ENCODE results near the gene EDN2. TPM values are rescaled to one million over a fixed set of nuclear protein-coding genes. Genes with fewer than 3 reads are reported as not detected.

EDN2 gene
- total RNA-seq, 1 experiment from 2014 or later = 0.28 TPM

DNA sequence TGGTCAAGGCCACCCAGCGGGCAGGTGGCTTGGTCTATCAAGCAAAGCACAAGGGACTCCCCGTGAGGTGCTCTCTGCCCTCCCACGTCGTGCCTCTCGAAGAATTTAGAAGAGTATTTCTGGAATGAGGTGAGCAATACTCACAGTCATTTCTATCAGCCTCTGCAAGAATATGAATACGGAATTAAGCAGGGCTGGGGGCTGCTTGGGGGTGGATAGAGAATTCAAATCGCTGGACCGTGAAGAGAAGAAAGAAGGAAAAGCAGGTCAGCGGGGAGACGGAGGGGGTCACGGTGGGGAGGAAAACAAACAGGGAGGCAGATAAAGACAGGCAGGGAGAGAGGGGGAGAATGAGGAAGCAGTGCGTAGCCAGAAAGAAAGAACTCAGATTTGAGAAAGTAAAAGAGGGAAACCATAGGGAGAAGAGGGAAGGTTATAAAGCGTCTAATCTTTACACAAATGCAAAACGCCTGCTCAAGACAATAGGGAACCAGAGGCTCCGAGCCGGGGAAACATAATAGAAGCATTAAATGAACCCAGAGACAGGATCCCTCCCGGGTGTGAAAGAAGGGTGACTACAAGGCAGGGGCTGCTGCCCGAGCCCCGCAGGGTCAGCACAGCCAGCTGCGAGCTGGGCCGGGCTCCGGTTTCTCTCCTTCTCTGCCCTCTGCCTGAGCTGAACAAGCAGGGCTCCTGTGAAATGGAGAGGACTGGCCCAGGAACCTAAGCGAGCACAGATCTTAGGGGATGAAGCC lies 2.1 kb upstream of the EDN2 start:
- TF ChIP-seq CTCF (IDR thresholded peaks at IDR 0.05; ENCODE audit: unreplicated experiment) = no peak
- peaks cover 14% of the 10 kb centered on the region for H3K27me3 Mint-ChIP-seq (ENCODE audit: unreplicated experiment)
- no peak overlapping the region for H3K27ac Mint-ChIP-seq (ENCODE audit: unreplicated experiment)
- no TSS peak for BruUV-seq (replicated peaks)
- no peaks in the 10 kb centered on the region for H3K36me3 Mint-ChIP-seq (ENCODE audit: insufficient read depth, unreplicated experiment)
- H3K9me3 Mint-ChIP-seq (ENCODE audit: low read depth, unreplicated experiment) = peaks cover 5% of the 10 kb centered on the region
- DNase-seq = no peak
- H3K4me1 Mint-ChIP-seq (ENCODE audit: low read depth, unreplicated experiment) = peaks cover 44% of the 10 kb centered on the region
- CTCF ChIA-PET = interaction anchor here (1.0 to 4.0 kb wide), 2 partner anchors 12 to 29 kb away, joined by 3 to 30 read pairs; no protein-coding TSS in a partner anchor
- no peak overlapping the region for H3K4me3 Mint-ChIP-seq (ENCODE audit: low read depth, unreplicated experiment)
- intact Hi-C loops (cut with micrococcal nuclease; ENCODE audit: unreplicated experiment) = no loop called here

DNA sequence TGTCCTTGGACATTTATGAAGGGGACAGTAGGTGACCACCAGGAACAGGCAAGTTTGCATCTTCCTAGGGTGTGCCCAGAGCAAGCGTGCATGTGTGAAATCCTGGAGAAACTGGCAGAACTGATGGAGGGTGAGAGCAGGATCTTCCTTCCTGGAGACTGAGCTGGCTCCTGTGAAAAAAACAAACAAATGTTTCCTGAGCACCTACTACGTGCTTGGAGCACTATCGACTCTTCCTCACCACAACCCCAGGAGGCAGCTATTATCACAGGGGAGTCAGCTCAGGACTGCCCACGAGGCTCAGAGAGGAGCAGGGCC lies 1.5 kb upstream of the EDN2 start:
- intact Hi-C loops (cut with micrococcal nuclease; ENCODE audit: unreplicated experiment) = no loop called here
- H3K36me3 Mint-ChIP-seq (ENCODE audit: insufficient read depth, unreplicated experiment) = no peaks in the 10 kb centered on the region
- H3K4me3 Mint-ChIP-seq (ENCODE audit: low read depth, unreplicated experiment) = no peak overlapping the region
- no TSS peak for BruUV-seq (replicated peaks)
- no peak for DNase-seq
- peaks cover 5% of the 10 kb centered on the region for H3K9me3 Mint-ChIP-seq (ENCODE audit: low read depth, unreplicated experiment)
- CTCF ChIA-PET = interaction anchor here (1.0 to 4.0 kb wide), 3 partner anchors 11 to 53 kb away, joined by 3 to 30 read pairs (median 20); no protein-coding TSS in a partner anchor
- H3K4me1 Mint-ChIP-seq (ENCODE audit: low read depth, unreplicated experiment) = peaks cover 44% of the 10 kb centered on the region
- H3K27me3 Mint-ChIP-seq (ENCODE audit: unreplicated experiment) = peaks cover 14% of the 10 kb centered on the region
- no peak for TF ChIP-seq CTCF (IDR thresholded peaks at IDR 0.05; ENCODE audit: unreplicated experiment)
- H3K27ac Mint-ChIP-seq (ENCODE audit: unreplicated experiment) = no peak overlapping the region

GRCh38 chr1:41485605-41486004 lies 1.1 kb upstream of the EDN2 start:
- no peak overlapping the region for H3K27ac Mint-ChIP-seq (ENCODE audit: unreplicated experiment)
- H3K27me3 Mint-ChIP-seq (ENCODE audit: unreplicated experiment) = peaks cover 14% of the 10 kb centered on the region
- no peaks in the 10 kb centered on the region for H3K36me3 Mint-ChIP-seq (ENCODE audit: insufficient read depth, unreplicated experiment)
- H3K4me1 Mint-ChIP-seq (ENCODE audit: low read depth, unreplicated experiment) = peaks cover 44% of the 10 kb centered on the region
- CTCF ChIA-PET = interaction anchor here (1.0 to 4.0 kb wide), 3 partner anchors 11 to 53 kb away, joined by 3 to 30 read pairs (median 20); no protein-coding TSS in a partner anchor
- no TSS peak for BruUV-seq (replicated peaks)
- peaks cover 5% of the 10 kb centered on the region for H3K9me3 Mint-ChIP-seq (ENCODE audit: low read depth, unreplicated experiment)
- DNase-seq = peak; percentile 37
- no peak overlapping the region for H3K4me3 Mint-ChIP-seq (ENCODE audit: low read depth, unreplicated experiment)
- intact Hi-C loops (cut with micrococcal nuclease; ENCODE audit: unreplicated experiment) = no loop called here
- TF ChIP-seq CTCF (IDR thresholded peaks at IDR 0.05; ENCODE audit: unreplicated experiment) = no peak

- H3K27me3 Mint-ChIP-seq (ENCODE audit: unreplicated experiment) = no peaks in the 10 kb centered on the region
- H3K4me1 Mint-ChIP-seq (ENCODE audit: low read depth, unreplicated experiment) = peaks cover 44% of the 10 kb centered on the region
- no peaks in the 10 kb centered on the region for H3K9me3 Mint-ChIP-seq (ENCODE audit: low read depth, unreplicated experiment)
- peak; percentile 51 for TF ChIP-seq CTCF (IDR thresholded peaks at IDR 0.05; ENCODE audit: unreplicated experiment)
- no peaks in the 10 kb centered on the region for H3K36me3 Mint-ChIP-seq (ENCODE audit: insufficient read depth, unreplicated experiment)
- no peak overlapping the region for H3K27ac Mint-ChIP-seq (ENCODE audit: unreplicated experiment)
- CTCF ChIA-PET = interaction anchor here (0.5 to 4.0 kb wide), 12 partner anchors 9 to 142 kb away, joined by 3 to 30 read pairs (median 3); partner anchors contain the start of gene FOXO6
- BruUV-seq (replicated peaks) = no TSS peak
- DNase-seq = no peak
- H3K4me3 Mint-ChIP-seq (ENCODE audit: low read depth, unreplicated experiment) = peak overlapping the region; percentile 53
- intact Hi-C loops (cut with micrococcal nuclease; ENCODE audit: unreplicated experiment) = no loop called here
Observed at GRCh38 chr1:41483960-41484401, 502 bp downstream of the EDN2 start.

Data from Calu3 (cell line).